ENCODE data around the gene JPT2.

- TF ChIP-seq FOXP1 (CRISPR knock-in tag; IDR thresholded peaks at IDR 0.05; ENCODE audit: borderline replicate concordance) (no peak), CTCF (IDR thresholded peaks at IDR 0.05) (no peak), HMGXB4 (CRISPR knock-in tag; IDR thresholded peaks at IDR 0.05) (no peak), CREB1 (CRISPR knock-in tag; IDR thresholded peaks at IDR 0.05) (no peak), ZNF425 (CRISPR knock-in tag; conservative IDR thresholded peaks at IDR 0.05) (no peak), ATF3 (CRISPR knock-in tag; conservative IDR thresholded peaks at IDR 0.05) (no peak), NR3C1 (CRISPR knock-in tag; conservative IDR thresholded peaks at IDR 0.05; ENCODE audit: low read depth) (no peak), SP1 (CRISPR knock-in tag; conservative IDR thresholded peaks at IDR 0.05) (no peak), GABPB1 (CRISPR knock-in tag; IDR thresholded peaks at IDR 0.05) (no peak), ATF2 (CRISPR knock-in tag; IDR thresholded peaks at IDR 0.05; ENCODE audit: borderline replicate concordance, low read depth) (no peak), SMAD4 (CRISPR knock-in tag; IDR thresholded peaks at IDR 0.05) (no peak), CBFB (CRISPR knock-in tag; IDR thresholded peaks at IDR 0.05; ENCODE audit: low read depth) (no peak)
Observed at GRCh38 chr16:1687427-1688316, 9.6 kb downstream of the JPT2 start.

All from WTC11 (cell line).